Measurements from ENCODE around the gene COL6A3. TPM values are rescaled to one million over a fixed set of nuclear protein-coding genes. Genes with fewer than 3 reads are reported as not detected.
A peak's percentile ranks its signal among the peaks of the same experiment; 100 is the strongest.

Gene COL6A3
- total and polyA plus RNA-seq, 2 donors (not counting 1 experiment from before 2014, with no cell fraction given): 316 to 1,525 TPM

- H4K20me1 ChIP-seq (ENCODE audit: control insufficient read depth, extremely low read depth, insufficient read depth, low read length): peaks cover 2% of the 10 kb centered on the region
- H3K9me3 ChIP-seq (ENCODE audit: control insufficient read depth, insufficient read depth, low read depth, low read length): no peaks in the 10 kb centered on the region
- peaks cover 26% of the 10 kb centered on the region for H3K36me3 ChIP-seq (ENCODE audit: control insufficient read depth, insufficient read depth, low read length)
- no peak overlapping the region for H3K9ac ChIP-seq (ENCODE audit: insufficient read depth, low read length)
- H3K27ac ChIP-seq (ENCODE audit: insufficient read depth, low read length): no peak overlapping the region
- no peak overlapping the region for H3K4me3 ChIP-seq (replicated peaks in 1 of 4; ENCODE audit: control extremely low read depth in 1 of 4, insufficient read depth in 1 of 4, low read depth in 3 of 4, low read length in 4 of 4)
- H3K27me3 ChIP-seq (ENCODE audit: control insufficient read depth, insufficient read depth, low read length): no peaks in the 10 kb centered on the region
- no peak overlapping the region for H3K4me2 ChIP-seq (ENCODE audit: extremely low read depth, insufficient read depth, low read length)
- TF ChIP-seq CTCF (conservative IDR thresholded peaks at IDR 0.05 in 1 of 2, IDR thresholded peaks at IDR 0.05 in 1 of 2; ENCODE audit: low read depth in 1 of 2, low read length in 2 of 2) (no peak), EZH2 (IDR thresholded peaks at IDR 0.05; ENCODE audit: low read length, missing control alignments) (no peak)
- peaks cover 2% of the 10 kb centered on the region for H3K4me1 ChIP-seq (ENCODE audit: control insufficient read depth, extremely low read depth, insufficient read depth, low read length)
- H2AFZ ChIP-seq (ENCODE audit: low read length): no peak overlapping the region
- DNase-seq (ENCODE audit: low read depth in 2 of 2): peak in 1 of 2 donors; percentile 23
- H3K79me2 ChIP-seq (ENCODE audit: control insufficient read depth, insufficient read depth, low read length): peaks cover 96% of the 10 kb centered on the region
Observed at GRCh38 chr2:237393523-237393922, 20.4 kb downstream of the COL6A3 start.

- Histone ChIP-seq H3K36me3 (ENCODE audit: control insufficient read depth, insufficient read depth, low read length) (peaks cover 33% of the 10 kb centered on the region), H3K4me2 (ENCODE audit: extremely low read depth, insufficient read depth, low read length) (no peak overlapping the region), H3K4me1 (ENCODE audit: control insufficient read depth, extremely low read depth, insufficient read depth, low read length) (no peaks in the 10 kb centered on the region), H3K9me3 (ENCODE audit: control insufficient read depth, insufficient read depth, low read depth, low read length) (no peaks in the 10 kb centered on the region), H3K9ac (ENCODE audit: insufficient read depth, low read length) (no peak overlapping the region), H3K79me2 (ENCODE audit: control insufficient read depth, insufficient read depth, low read length) (peaks cover 96% of the 10 kb centered on the region), H3K27me3 (ENCODE audit: control insufficient read depth, insufficient read depth, low read length) (no peaks in the 10 kb centered on the region), H3K4me3 (replicated peaks in 1 of 4; ENCODE audit: control extremely low read depth in 1 of 4, insufficient read depth in 1 of 4, low read depth in 3 of 4, low read length in 4 of 4) (no peak overlapping the region), H2AFZ (ENCODE audit: low read length) (no peak overlapping the region), H3K27ac (ENCODE audit: insufficient read depth, low read length) (no peak overlapping the region), H4K20me1 (ENCODE audit: control insufficient read depth, extremely low read depth, insufficient read depth, low read length) (peaks cover 2% of the 10 kb centered on the region)
- DNase-seq (ENCODE audit: low read depth in 2 of 2): no peak
- TF ChIP-seq CTCF (conservative IDR thresholded peaks at IDR 0.05 in 1 of 2, IDR thresholded peaks at IDR 0.05 in 1 of 2; ENCODE audit: low read depth in 1 of 2, low read length in 2 of 2): no peak
- TF ChIP-seq EZH2 (IDR thresholded peaks at IDR 0.05; ENCODE audit: low read length, missing control alignments): no peak
Observed at GRCh38 chr2:237392186-237392585, 21.8 kb downstream of the COL6A3 start.

GRCh38 chr2:237391140-237391539 lies 22.8 kb downstream of the COL6A3 start:
- H3K4me1 ChIP-seq (ENCODE audit: control insufficient read depth, extremely low read depth, insufficient read depth, low read length): no peaks in the 10 kb centered on the region
- H4K20me1 ChIP-seq (ENCODE audit: control insufficient read depth, extremely low read depth, insufficient read depth, low read length): peaks cover 2% of the 10 kb centered on the region
- peaks cover 93% of the 10 kb centered on the region for H3K79me2 ChIP-seq (ENCODE audit: control insufficient read depth, insufficient read depth, low read length)
- H3K9ac ChIP-seq (ENCODE audit: insufficient read depth, low read length): no peak overlapping the region
- H3K27me3 ChIP-seq (ENCODE audit: control insufficient read depth, insufficient read depth, low read length): no peaks in the 10 kb centered on the region
- no peak for TF ChIP-seq EZH2 (IDR thresholded peaks at IDR 0.05; ENCODE audit: low read length, missing control alignments)
- TF ChIP-seq CTCF (conservative IDR thresholded peaks at IDR 0.05 in 1 of 2, IDR thresholded peaks at IDR 0.05 in 1 of 2; ENCODE audit: low read depth in 1 of 2, low read length in 2 of 2): no peak
- no peak overlapping the region for H2AFZ ChIP-seq (ENCODE audit: low read length)
- H3K36me3 ChIP-seq (ENCODE audit: control insufficient read depth, insufficient read depth, low read length): peaks cover 35% of the 10 kb centered on the region
- H3K9me3 ChIP-seq (ENCODE audit: control insufficient read depth, insufficient read depth, low read depth, low read length): no peaks in the 10 kb centered on the region
- H3K27ac ChIP-seq (ENCODE audit: insufficient read depth, low read length): no peak overlapping the region
- no peak overlapping the region for H3K4me2 ChIP-seq (ENCODE audit: extremely low read depth, insufficient read depth, low read length)
- no peak overlapping the region for H3K4me3 ChIP-seq (replicated peaks in 1 of 4; ENCODE audit: control extremely low read depth in 1 of 4, insufficient read depth in 1 of 4, low read depth in 3 of 4, low read length in 4 of 4)
- DNase-seq (ENCODE audit: low read depth in 2 of 2): no peak
